Glutamatergic neuron (in vitro differentiated cells): Measurements from ENCODE around the gene FAM3C. TPM values are rescaled to one million over a fixed set of nuclear protein-coding genes. Genes with fewer than 3 reads are reported as not detected.

ENCODE experiments used
- DNase-seq: peaks from one replicate; pipeline ENCODE4 v3.0.0; 2022
- H3K27ac Mint-ChIP-seq: one replicate; pipeline ENCODE4 v1.8.0; 2020; ENCODE audit warnings: mild to moderate bottlenecking, mixed read lengths, inconsistent platforms; ENCODE audit not compliant: unreplicated experiment
- H3K27me3 Mint-ChIP-seq: one replicate; pipeline ENCODE4 v1.8.0; 2020; ENCODE audit warnings: mild to moderate bottlenecking, moderate library complexity, mixed read lengths, inconsistent platforms; ENCODE audit not compliant: unreplicated experiment
- H3K36me3 Mint-ChIP-seq: one replicate; pipeline ENCODE4 v1.8.0; 2020; ENCODE audit warnings: mild to moderate bottlenecking, mixed read lengths, inconsistent platforms; ENCODE audit not compliant: unreplicated experiment
- H3K4me1 Mint-ChIP-seq: one replicate; pipeline ENCODE4 v1.8.0; 2020; ENCODE audit warnings: mild to moderate bottlenecking, low read depth, mixed read lengths, inconsistent platforms; ENCODE audit not compliant: unreplicated experiment
- H3K4me3 Mint-ChIP-seq: one replicate; pipeline ENCODE4 v1.8.0; 2020; ENCODE audit warnings: mild to moderate bottlenecking, mixed read lengths, inconsistent platforms; ENCODE audit not compliant: unreplicated experiment
- H3K9me3 Mint-ChIP-seq: one replicate; pipeline ENCODE4 v1.8.0; 2020; ENCODE audit warnings: mild to moderate bottlenecking, moderate library complexity, mixed read lengths, inconsistent platforms; ENCODE audit not compliant: unreplicated experiment
- total RNA-seq: library from RNA; stranded (reverse); fragmentation: NEBNext Ultra II Directional; extraction: Animal tissue kit (Norgen Biotek cat#: 25700); gene quantifications from one replicate; pipeline ENCODE4 v1.2.1, GENCODE V29; 2021; ENCODE audit not compliant: unreplicated experiment
- TF ChIP-seq, protein P1 (sequence below): fragments of 200-600 bp; sonication (generic); IDR thresholded peaks from one replicate; pipeline ENCODE4 v1.5.0; 2021; ENCODE audit not compliant: partially characterized antibody, unreplicated experiment

Gene FAM3C
- total RNA-seq, 1 donor from 2014 or later = 19.9 TPM

DNA sequence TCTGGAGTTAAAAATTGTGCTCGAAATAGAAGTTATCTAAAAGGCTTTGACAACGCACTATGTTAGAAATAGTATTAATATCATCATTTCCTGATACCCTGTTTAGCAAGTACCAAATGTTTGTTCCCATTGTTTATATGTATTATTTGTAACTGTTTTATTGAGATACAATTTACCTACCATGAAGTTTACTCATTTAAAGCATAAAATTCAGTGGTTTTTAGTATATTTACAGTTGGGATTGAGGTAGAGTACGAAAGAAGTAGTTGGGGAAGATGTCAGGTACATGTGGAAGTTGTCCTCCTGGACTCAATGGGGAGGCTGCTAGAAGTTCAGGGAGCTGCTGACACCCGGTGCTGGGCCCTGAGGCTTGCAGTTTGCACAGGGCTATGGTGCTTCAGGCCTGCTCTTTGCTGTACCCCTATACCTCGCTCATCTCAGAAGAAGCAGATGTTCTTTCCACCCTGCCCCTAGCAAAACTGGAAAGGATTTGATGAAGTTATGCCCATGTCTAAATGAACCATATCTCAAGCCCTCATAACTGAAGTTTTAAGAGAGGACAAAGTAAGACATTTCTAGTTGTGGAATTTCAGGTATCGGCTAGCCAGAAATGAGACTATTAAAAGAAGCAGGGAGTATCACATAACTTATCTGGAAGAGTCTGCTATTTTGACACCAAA lies 92.5 kb downstream of the FAM3C start:
- H3K36me3 Mint-ChIP-seq = no peaks in the 10 kb centered on the region
- no peaks in the 10 kb centered on the region for H3K9me3 Mint-ChIP-seq
- H3K4me3 Mint-ChIP-seq = no peak overlapping the region
- TF ChIP-seq, protein P1, sequence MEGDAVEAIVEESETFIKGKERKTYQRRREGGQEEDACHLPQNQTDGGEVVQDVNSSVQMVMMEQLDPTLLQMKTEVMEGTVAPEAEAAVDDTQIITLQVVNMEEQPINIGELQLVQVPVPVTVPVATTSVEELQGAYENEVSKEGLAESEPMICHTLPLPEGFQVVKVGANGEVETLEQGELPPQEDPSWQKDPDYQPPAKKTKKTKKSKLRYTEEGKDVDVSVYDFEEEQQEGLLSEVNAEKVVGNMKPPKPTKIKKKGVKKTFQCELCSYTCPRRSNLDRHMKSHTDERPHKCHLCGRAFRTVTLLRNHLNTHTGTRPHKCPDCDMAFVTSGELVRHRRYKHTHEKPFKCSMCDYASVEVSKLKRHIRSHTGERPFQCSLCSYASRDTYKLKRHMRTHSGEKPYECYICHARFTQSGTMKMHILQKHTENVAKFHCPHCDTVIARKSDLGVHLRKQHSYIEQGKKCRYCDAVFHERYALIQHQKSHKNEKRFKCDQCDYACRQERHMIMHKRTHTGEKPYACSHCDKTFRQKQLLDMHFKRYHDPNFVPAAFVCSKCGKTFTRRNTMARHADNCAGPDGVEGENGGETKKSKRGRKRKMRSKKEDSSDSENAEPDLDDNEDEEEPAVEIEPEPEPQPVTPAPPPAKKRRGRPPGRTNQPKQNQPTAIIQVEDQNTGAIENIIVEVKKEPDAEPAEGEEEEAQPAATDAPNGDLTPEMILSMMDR = no peak
- H3K27me3 Mint-ChIP-seq = no peaks in the 10 kb centered on the region
- no peaks in the 10 kb centered on the region for H3K4me1 Mint-ChIP-seq
- DNase-seq = no peak
- H3K27ac Mint-ChIP-seq = no peak overlapping the region

DNA sequence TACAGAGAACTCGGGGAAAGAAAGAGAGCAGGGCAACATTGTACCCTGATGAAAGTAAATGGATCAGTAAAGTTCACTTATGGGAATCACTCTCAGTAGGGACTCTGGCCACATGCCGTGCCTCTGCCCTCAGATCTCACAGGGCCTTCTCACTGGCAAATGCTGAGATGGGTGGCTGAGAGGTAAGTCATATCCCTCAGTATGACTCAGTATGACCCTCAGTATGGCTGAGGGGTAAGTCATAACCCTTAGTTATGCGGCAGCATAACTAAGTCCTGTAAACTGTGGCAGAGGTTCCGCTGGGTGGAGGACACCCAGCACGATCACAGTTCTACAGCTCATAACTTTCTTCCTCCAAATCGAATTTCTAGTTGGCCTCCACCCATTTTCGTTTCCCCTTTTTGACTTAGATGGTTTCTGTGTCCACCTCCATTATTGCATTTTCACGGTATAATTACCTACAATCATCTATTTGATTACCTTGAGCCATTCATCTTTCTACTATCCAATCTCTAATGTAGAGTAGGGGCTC lies 93.8 kb downstream of the FAM3C start:
- H3K27ac Mint-ChIP-seq = no peak overlapping the region
- H3K4me3 Mint-ChIP-seq = no peak overlapping the region
- no peak for DNase-seq
- no peaks in the 10 kb centered on the region for H3K9me3 Mint-ChIP-seq
- no peaks in the 10 kb centered on the region for H3K4me1 Mint-ChIP-seq
- H3K36me3 Mint-ChIP-seq = no peaks in the 10 kb centered on the region
- no peaks in the 10 kb centered on the region for H3K27me3 Mint-ChIP-seq
- TF ChIP-seq, protein P1 = no peak

DNA sequence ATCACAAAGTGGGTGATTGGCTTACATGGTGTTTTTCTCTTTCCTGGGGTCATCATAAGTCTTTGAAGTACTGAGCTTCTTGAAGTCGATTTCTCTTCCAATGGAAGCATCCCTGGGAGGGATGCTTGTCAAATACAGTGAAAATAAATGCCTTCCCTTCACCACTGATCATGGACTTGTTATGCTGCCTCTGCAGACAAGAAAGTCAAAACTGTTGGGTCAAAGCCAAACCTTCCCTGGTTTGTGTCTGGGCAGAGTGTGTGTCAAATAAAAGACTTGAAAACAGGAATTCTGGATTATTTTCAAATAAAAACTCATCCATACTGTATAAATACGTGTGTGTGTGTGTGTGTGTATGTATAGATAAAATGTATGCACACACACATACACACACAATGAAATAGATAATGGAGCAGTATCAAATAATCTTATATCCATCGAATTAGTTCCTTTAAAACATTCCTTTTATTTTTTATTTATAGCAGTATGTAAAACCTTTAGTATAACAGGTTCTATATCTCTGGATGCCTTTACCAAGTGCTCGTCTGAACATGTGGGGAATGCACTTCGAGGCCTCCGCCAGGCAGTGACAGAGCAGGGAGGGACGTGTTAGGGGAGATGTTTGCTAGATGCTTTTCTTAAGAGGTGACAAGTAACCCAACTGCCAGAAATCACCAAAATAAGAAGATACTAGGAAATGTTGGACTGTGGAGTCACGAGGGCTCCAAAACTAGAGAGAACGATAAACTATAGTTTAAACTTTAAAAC lies 94.5 kb downstream of the FAM3C start:
- no peak overlapping the region for H3K27ac Mint-ChIP-seq
- no peaks in the 10 kb centered on the region for H3K9me3 Mint-ChIP-seq
- no peaks in the 10 kb centered on the region for H3K36me3 Mint-ChIP-seq

DNA sequence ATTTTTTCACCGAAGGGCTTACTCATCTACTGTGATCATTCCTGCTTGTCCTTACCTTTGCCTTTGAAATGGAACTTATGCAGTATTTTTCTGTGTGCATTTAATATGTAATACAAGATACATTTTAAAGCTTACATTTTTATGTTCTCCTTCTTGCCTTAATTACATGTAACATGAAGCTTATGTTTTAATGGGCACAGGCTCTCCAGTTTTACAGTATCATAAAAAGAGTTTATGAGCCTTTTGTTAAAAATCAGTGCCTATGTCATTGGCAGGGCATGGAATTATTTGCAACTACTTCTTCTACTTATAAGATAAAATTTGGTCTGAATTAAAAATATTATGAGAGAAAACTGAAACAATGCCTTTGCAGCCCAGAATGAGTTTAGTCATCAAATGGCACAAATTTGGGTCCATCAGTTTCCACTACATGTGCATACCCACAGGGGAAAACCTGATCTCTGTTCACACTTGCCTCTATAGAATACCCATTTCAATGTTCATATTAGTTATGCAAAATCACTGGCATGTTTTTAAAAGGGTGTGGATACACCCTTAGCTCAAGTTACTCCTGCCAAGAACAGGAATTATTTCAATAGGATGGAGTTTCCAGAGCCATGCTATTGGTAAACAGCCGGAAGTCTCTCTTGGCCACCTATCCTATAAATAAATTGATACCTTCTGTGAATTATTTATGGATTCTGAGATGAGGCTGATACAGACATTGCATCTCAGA lies 95.3 kb downstream of the FAM3C start:
- TF ChIP-seq, protein P1 = no peak
- H3K9me3 Mint-ChIP-seq = no peaks in the 10 kb centered on the region
- no peak overlapping the region for H3K27ac Mint-ChIP-seq
- H3K4me1 Mint-ChIP-seq = no peaks in the 10 kb centered on the region
- no peak for DNase-seq
- H3K27me3 Mint-ChIP-seq = no peaks in the 10 kb centered on the region
- H3K36me3 Mint-ChIP-seq = no peaks in the 10 kb centered on the region
- H3K4me3 Mint-ChIP-seq = no peak overlapping the region

More for the DNA sequence above, 94.5 kb downstream of the FAM3C start:
- DNase-seq = no peak
- Mint-ChIP-seq H3K27me3 (no peaks in the 10 kb centered on the region), H3K4me1 (no peaks in the 10 kb centered on the region), H3K4me3 (no peak overlapping the region)
- TF ChIP-seq, protein P1 = no peak

Other genes starting within 250 kb of the FAM3C start
- gene WNT16, start 67.3 kb downstream of the FAM3C start, total RNA-seq = not detected